ENCODE measurements around the gene RDX.
A peak's percentile ranks its signal among the peaks of the same experiment; 100 is the strongest.

The RDX gene

GRCh38 chr11:110185121-110185591, 111.3 kb downstream of the RDX start:
- peak overlapping the region; percentile 91 for H3K27ac ChIP-seq (ENCODE audit: poor library complexity, severe bottlenecking)

GRCh38 chr11:110184456-110184855, 112.0 kb downstream of the RDX start:
- DNase-seq (ENCODE audit: low spot score) (no peak), ATAC-seq (ENCODE audit: low read depth) (peak; percentile 22; the same call in 2 of the 3 replicates)
- Histone ChIP-seq H3K4me3 (ENCODE audit: severe bottlenecking) (no peak overlapping the region), H3K9me3 (ENCODE audit: severe bottlenecking) (no peaks in the 10 kb centered on the region), H3K4me1 (ENCODE audit: insufficient read depth, poor library complexity, severe bottlenecking) (peaks cover 34% of the 10 kb centered on the region), H3K36me3 (ENCODE audit: low read depth) (no peaks in the 10 kb centered on the region), H3K27ac (ENCODE audit: poor library complexity, severe bottlenecking) (peak overlapping the region; percentile 91), H3K27me3 (ENCODE audit: insufficient read depth, poor library complexity, severe bottlenecking) (no peaks in the 10 kb centered on the region)
- TF ChIP-seq CTCF (IDR thresholded peaks at IDR 0.05; ENCODE audit: poor library complexity, severe bottlenecking) = no peak

More at GRCh38 chr11:110185121-110185591, 111.3 kb downstream of the RDX start:
- Histone ChIP-seq H3K4me3 (ENCODE audit: severe bottlenecking) (no peak overlapping the region), H3K36me3 (ENCODE audit: low read depth) (no peaks in the 10 kb centered on the region), H3K9me3 (ENCODE audit: severe bottlenecking) (no peaks in the 10 kb centered on the region), H3K4me1 (ENCODE audit: insufficient read depth, poor library complexity, severe bottlenecking) (peaks cover 34% of the 10 kb centered on the region), H3K27me3 (ENCODE audit: insufficient read depth, poor library complexity, severe bottlenecking) (no peaks in the 10 kb centered on the region)
- no peak for TF ChIP-seq CTCF (IDR thresholded peaks at IDR 0.05; ENCODE audit: poor library complexity, severe bottlenecking)
- ATAC-seq (ENCODE audit: low read depth) (peak; percentile 91), DNase-seq (ENCODE audit: low spot score) (no peak)

- no peaks in the 10 kb centered on the region for H3K36me3 ChIP-seq (ENCODE audit: low read depth)
- ATAC-seq (ENCODE audit: low read depth) = peak; percentile 36
- no peak for DNase-seq (ENCODE audit: low spot score)
- no peak for TF ChIP-seq CTCF (IDR thresholded peaks at IDR 0.05; ENCODE audit: poor library complexity, severe bottlenecking)
- peaks cover 34% of the 10 kb centered on the region for H3K4me1 ChIP-seq (ENCODE audit: insufficient read depth, poor library complexity, severe bottlenecking)
- no peaks in the 10 kb centered on the region for H3K9me3 ChIP-seq (ENCODE audit: severe bottlenecking)
- H3K27me3 ChIP-seq (ENCODE audit: insufficient read depth, poor library complexity, severe bottlenecking) = no peaks in the 10 kb centered on the region
- H3K27ac ChIP-seq (ENCODE audit: poor library complexity, severe bottlenecking) = peak overlapping the region; percentile 91
- no peak overlapping the region for H3K4me3 ChIP-seq (ENCODE audit: severe bottlenecking)
Observed at GRCh38 chr11:110182886-110183285, 113.5 kb downstream of the RDX start.

- no peak overlapping the region for H3K4me3 ChIP-seq (ENCODE audit: severe bottlenecking)
- no peak for ATAC-seq (ENCODE audit: low read depth)
Observed at GRCh38 chr11:110179064-110179463, 117.3 kb downstream of the RDX start.

More at GRCh38 chr11:110179064-110179463, 117.3 kb downstream of the RDX start:
- Histone ChIP-seq H3K27ac (ENCODE audit: poor library complexity, severe bottlenecking) (no peak overlapping the region), H3K27me3 (ENCODE audit: insufficient read depth, poor library complexity, severe bottlenecking) (no peaks in the 10 kb centered on the region), H3K36me3 (ENCODE audit: low read depth) (no peaks in the 10 kb centered on the region), H3K9me3 (ENCODE audit: severe bottlenecking) (no peaks in the 10 kb centered on the region), H3K4me1 (ENCODE audit: insufficient read depth, poor library complexity, severe bottlenecking) (peaks cover 22% of the 10 kb centered on the region)
- DNase-seq (ENCODE audit: low spot score) = no peak
- no peak for TF ChIP-seq CTCF (IDR thresholded peaks at IDR 0.05; ENCODE audit: poor library complexity, severe bottlenecking)
